OCI-LY7 (cell line): ENCODE results near the gene SOCS7. TPM values are rescaled to one million over a fixed set of nuclear protein-coding genes. Genes with fewer than 3 reads are reported as not detected.

ENCODE experiments used
- BruUV-seq: library from RNA; stranded (reverse); fragments of 400-500 nt; replicated peaks from 2 replicates; lab custom pipeline; 2021; lab: Mats Ljungman, UMichigan
- CTCF ChIA-PET: fragments of 300-600 bp; sonication (Branson Sonifier 250); formaldehyde crosslinking; loops from one replicate; lab custom pipeline; 2022; ENCODE audit warnings: antibody characterized with exemption; ENCODE audit not compliant: unreplicated experiment; lab: Charles Lee
- POLR2A ChIA-PET: fragments of 300-600 bp; sonication (Branson Sonifier 250); formaldehyde crosslinking; loops from one replicate; lab custom pipeline; 2022; ENCODE audit warnings: antibody characterized with exemption; lab: Charles Lee
- DNase-seq: peaks from one replicate; pipeline ENCODE4 v3.0.0-alpha.2; 2015; ENCODE audit warnings: low spot score
- H2AFZ ChIP-seq: fragments of 200-600 bp; sonication (generic), shearing (Covaris generic); 2 replicates; pipeline ENCODE4 v1.6.1; 2014; ENCODE audit warnings: mild to moderate bottlenecking, antibody characterized with exemption, low read length, moderate library complexity
- H3K27ac ChIP-seq: fragments of 200-600 bp; sonication (generic); 2 replicates; pipeline ENCODE4 v1.5.1; 2014; ENCODE audit warnings: mixed run types, low read depth, mild to moderate bottlenecking, moderate library complexity, low read length, inconsistent platforms; ENCODE audit not compliant: poor library complexity, severe bottlenecking
- H3K36me3 ChIP-seq: fragments of 200-600 bp; sonication (generic); 2 replicates; pipeline ENCODE4 v1.6.1; 2014; ENCODE audit warnings: mild to moderate bottlenecking, antibody characterized with exemption, low read length, moderate library complexity, mixed read lengths; ENCODE audit not compliant: insufficient read depth
- H3K4me1 ChIP-seq: fragments of 200-600 bp; sonication (generic); 2 replicates; pipeline ENCODE4 v1.5.1; 2014; ENCODE audit warnings: mild to moderate bottlenecking, low read length; ENCODE audit not compliant: insufficient read depth, poor library complexity, severe bottlenecking
- H3K4me2 ChIP-seq: fragments of 200-600 bp; sonication (generic); 2 replicates; pipeline ENCODE4 v1.6.1; 2014; ENCODE audit warnings: mild to moderate bottlenecking, low read length
- H3K4me3 ChIP-seq: fragments of 200-600 bp; sonication (generic); 2 replicates; pipeline ENCODE4 v1.5.1; 2014; ENCODE audit warnings: mild to moderate bottlenecking, low read depth, low read length; ENCODE audit not compliant: poor library complexity, severe bottlenecking
- H3K79me2 ChIP-seq: fragments of 200-600 bp; sonication (generic); 2 replicates; pipeline ENCODE4 v1.6.1; 2016; ENCODE audit warnings: low read depth, mild to moderate bottlenecking, low read length, moderate library complexity, mixed read lengths; ENCODE audit not compliant: insufficient read depth
- H3K9me2 ChIP-seq: fragments of 200-600 bp; sonication (generic); 2 replicates; pipeline ENCODE4 v1.6.1; 2016; ENCODE audit warnings: mild to moderate bottlenecking, low read length, mixed read lengths; ENCODE audit not compliant: insufficient read depth
- H3K9me3 ChIP-seq: fragments of 200-600 bp; sonication (generic); 2 replicates; pipeline ENCODE4 v1.6.1; 2014; ENCODE audit warnings: mild to moderate bottlenecking, mixed run types, low read length, mixed read lengths
- H4K20me1 ChIP-seq: fragments of 200-600 bp; sonication (generic); 2 replicates; pipeline ENCODE4 v1.6.1; 2014; ENCODE audit warnings: mild to moderate bottlenecking, antibody characterized with exemption, low read length, moderate library complexity, mixed read lengths; ENCODE audit not compliant: insufficient read depth
- CTCF ChIP-seq: fragments of 200-600 bp; sonication (generic); conservative IDR thresholded peaks from 2 replicates; pipeline ENCODE4 v1.5.1; 2014; ENCODE audit warnings: mild to moderate bottlenecking, antibody characterized with exemption, low read length, moderate library complexity, mixed read lengths
- EZH2phosphoT487 ChIP-seq: fragments of 200-600 bp; sonication (generic); IDR thresholded peaks from 2 replicates; pipeline ENCODE4 v1.6.1; 2018; ENCODE audit warnings: low read depth, borderline replicate concordance, mild to moderate bottlenecking, mixed run types, antibody characterized with exemption, low read length, moderate library complexity, mixed read lengths
- intact Hi-C: fragments of 100-400 bp; cut with micrococcal nuclease; formaldehyde crosslinking; loops from one replicate; pipeline ENCODE4 v1.10.0; 2022; ENCODE audit not compliant: unreplicated experiment
- total RNA-seq, 2 experiments: library from RNA; depleted of rRNA in 1 of 2; stranded (reverse); fragments of >200 nt in 1 of 2; shearing (Covaris generic) in 1 of 2; gene quantifications; 2 replicates each; pipeline ENCODE4 v1.2.3, GENCODE V29; 2014 to 2022

Gene SOCS7
- total RNA-seq, 2 experiments from 2014 or later: 36.1 to 39.1 TPM

- no peak for TF ChIP-seq CTCF
- no peak for TF ChIP-seq EZH2phosphoT487
- CTCF ChIA-PET: no interaction called here
- no peak for DNase-seq
- no peak overlapping the region for H3K27ac ChIP-seq
- H3K36me3 ChIP-seq: peaks cover 69% of the 10 kb centered on the region
- no peaks in the 10 kb centered on the region for H3K79me2 ChIP-seq
- H4K20me1 ChIP-seq: no peaks in the 10 kb centered on the region
- H3K4me3 ChIP-seq: no peak overlapping the region
- intact Hi-C loops: no loop called here
- no peaks in the 10 kb centered on the region for H3K9me2 ChIP-seq
- H3K4me1 ChIP-seq: no peaks in the 10 kb centered on the region
- POLR2A ChIA-PET: no interaction called here
- H3K9me3 ChIP-seq: no peaks in the 10 kb centered on the region
- H2AFZ ChIP-seq: no peak overlapping the region
- H3K4me2 ChIP-seq: no peak overlapping the region
- no TSS peak for BruUV-seq
Measured at GRCh38 chr17:38369124-38369886, 17.7 kb downstream of the SOCS7 start.

- ChIA-PET CTCF (no interaction called here), POLR2A (interaction anchor here (0.6 kb wide), 1 partner anchor 30 kb away, joined by 3 read pairs; no protein-coding TSS in a partner anchor)
Measured at GRCh38 chr17:38379448-38379847, 27.8 kb downstream of the SOCS7 start.

More at GRCh38 chr17:38379448-38379847, 27.8 kb downstream of the SOCS7 start:
- intact Hi-C loops: no loop called here
- Histone ChIP-seq H3K27ac (no peak overlapping the region), H3K4me2 (no peak overlapping the region), H3K36me3 (peaks cover 59% of the 10 kb centered on the region), H3K4me1 (peaks cover 7% of the 10 kb centered on the region), H3K4me3 (no peak overlapping the region), H4K20me1 (no peaks in the 10 kb centered on the region), H2AFZ (no peak overlapping the region), H3K9me3 (no peaks in the 10 kb centered on the region), H3K79me2 (no peaks in the 10 kb centered on the region), H3K9me2 (no peaks in the 10 kb centered on the region)
- no TSS peak for BruUV-seq
- DNase-seq: no peak
- no peak for TF ChIP-seq CTCF
- TF ChIP-seq EZH2phosphoT487: no peak
